Measurements from ENCODE around the gene TRIM45.
"Not testable (repeated sequence)": the region's sequence is repeated elsewhere in the genome, so short reads cannot be mapped to it uniquely, and the experiment has no call there.

The TRIM45 gene, protein sequence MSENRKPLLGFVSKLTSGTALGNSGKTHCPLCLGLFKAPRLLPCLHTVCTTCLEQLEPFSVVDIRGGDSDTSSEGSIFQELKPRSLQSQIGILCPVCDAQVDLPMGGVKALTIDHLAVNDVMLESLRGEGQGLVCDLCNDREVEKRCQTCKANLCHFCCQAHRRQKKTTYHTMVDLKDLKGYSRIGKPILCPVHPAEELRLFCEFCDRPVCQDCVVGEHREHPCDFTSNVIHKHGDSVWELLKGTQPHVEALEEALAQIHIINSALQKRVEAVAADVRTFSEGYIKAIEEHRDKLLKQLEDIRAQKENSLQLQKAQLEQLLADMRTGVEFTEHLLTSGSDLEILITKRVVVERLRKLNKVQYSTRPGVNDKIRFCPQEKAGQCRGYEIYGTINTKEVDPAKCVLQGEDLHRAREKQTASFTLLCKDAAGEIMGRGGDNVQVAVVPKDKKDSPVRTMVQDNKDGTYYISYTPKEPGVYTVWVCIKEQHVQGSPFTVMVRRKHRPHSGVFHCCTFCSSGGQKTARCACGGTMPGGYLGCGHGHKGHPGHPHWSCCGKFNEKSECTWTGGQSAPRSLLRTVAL

DNA sequence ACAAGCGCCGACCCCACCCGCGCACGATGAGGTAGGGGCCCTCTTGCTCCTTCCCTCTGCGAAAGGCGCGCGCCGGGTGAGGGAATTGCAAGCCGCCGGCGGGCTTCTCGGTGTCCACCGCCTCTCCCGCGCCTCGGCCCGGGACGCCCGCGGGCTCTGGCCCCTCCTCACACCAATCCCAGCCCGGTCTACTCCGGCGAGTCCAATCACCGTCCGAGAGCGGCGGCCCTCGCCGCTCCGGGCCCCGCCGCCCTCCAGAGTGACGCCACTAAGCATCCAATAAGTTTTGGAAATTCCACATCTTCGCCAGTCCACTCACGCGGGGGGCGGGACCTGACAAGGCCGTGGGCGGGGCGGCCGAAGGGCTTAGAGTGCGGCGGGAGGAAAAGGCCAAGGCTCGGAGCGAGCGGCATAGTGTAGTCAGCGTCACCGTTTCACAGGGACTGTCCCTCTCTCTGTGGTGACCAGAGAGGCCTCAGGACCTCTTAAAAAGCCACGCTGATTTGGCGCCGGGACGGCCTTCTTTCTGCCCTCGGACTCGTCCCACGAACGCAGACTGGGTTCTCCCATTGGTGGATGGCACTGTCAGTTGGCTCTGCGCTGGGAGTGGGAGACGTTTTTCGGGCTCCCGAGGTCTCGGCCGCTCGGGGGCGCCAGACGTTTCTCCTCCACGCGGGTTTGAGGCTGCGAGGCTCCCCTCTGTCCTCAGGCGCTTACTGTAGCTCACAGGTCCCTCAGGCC is at the start of gene TRIM45:
TSS of gene TRIM45 (minus strand) at position 161 of the 741 bp plus-strand sequence. CDS start 548 bp downstream, outside the sequence.
- peak; percentile 91 for DNase-seq

DNA sequence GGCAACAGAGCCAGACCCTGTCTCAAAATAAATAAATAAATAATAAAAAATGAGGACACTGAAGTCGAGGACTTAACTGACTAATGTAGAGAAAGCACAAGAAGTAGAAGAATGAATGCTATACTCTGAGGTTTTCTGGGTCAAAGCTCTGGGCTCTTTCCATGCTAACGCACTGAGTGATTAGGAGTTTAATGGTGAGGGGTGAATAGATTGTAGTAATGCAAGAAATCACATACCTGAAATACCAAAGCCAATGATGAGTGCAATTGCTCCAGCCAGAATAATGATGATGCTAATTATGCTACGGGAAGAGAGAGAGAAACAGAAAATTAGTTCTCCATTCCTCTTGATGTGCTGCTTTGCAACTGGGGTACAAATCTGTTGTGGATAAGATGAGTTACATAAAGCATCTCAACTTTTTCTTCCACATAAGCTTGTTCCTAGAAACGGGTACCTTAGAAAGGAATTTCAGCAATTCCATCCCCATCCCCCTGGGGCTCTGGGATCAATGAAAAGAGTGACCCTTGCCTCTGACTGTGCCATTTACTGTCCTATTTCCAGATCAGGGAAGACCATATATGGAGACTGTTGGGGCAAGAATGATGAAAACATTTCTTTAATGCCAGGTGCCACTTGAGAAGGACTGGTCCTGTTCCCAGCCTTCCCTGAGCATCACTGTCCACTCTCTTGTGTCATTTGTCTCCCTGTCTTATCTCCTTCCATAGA is 48.5 kb upstream of the TRIM45 start:
- DNase-seq: no peak

DNA sequence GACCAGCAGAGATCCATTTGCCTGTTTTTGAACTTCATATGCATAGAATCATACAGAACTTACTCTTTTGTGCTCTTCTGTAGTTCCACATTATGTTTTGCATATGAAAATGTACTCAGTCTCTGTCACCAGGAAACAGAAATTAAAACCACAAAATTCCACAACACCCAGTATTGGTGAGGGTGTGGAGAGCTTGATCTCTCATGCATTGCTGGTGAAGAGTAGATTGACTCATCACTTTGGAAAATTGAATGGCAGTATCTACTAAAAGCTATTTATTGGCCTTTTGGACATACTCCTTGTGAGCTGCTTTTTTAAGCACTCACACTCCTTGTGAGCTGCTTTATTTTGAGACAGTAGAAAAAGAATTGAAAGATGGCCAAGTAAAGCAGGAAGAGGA is 45.9 kb upstream of the TRIM45 start:
- no peak for DNase-seq

DNA sequence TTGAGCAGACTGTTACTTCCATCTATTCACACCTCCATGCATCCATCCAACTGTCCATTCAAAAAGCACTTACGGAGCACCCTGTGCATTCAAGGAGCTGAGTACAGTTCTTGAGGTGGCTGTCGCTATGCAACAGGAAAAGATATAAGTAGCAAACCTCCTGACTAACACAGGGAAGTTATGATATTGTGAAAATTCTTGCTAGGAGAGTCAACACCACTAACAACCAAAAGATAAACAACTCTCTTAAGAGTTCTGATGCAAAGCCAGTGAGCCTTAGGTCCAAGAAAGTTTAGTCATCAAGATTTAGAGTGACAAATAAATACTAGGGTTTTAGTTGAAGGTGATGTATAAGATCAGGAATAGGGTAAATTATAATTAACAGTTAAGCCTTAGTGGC is 44.5 kb upstream of the TRIM45 start:
- no peak for DNase-seq

DNA sequence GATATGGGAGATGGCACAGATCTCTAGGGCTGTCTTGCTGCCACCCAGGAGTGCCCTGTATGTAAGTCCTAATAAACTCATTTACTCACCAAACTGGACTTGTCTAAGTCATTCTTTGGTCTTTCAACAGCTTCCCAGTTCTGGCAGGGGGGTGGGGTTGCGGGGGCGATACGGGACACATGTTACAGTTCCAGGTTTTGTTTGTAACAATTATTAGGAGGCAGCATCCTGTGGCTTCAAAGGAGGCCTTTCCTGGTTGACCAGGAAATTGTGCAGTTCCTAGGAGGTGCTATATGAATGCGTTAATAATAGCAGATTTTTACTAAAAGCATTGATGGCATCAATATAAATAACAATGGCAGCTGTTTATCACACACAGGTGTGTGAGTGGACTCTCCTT is 42.7 kb upstream of the TRIM45 start:
- no peak for DNase-seq

DNA sequence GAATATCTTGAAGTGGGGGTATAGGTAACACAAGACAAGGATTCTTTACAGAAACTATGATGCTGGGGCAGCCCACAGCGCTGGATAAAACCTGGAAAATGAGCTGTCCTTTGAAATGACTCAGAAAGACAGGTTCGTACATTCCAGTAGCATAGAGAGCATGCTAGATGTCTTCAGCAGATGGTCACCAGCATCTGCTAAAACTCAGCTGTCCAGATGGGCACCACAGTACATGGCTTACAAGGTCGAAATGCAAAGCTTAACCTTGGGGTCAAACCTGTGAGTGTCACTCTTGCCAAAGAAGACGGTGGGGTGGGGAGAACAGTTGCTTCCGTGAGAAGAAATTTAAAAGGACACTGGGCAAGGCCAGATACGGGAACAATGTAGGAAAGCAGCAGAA is 41.3 kb upstream of the TRIM45 start:
- no peak for DNase-seq

DNA sequence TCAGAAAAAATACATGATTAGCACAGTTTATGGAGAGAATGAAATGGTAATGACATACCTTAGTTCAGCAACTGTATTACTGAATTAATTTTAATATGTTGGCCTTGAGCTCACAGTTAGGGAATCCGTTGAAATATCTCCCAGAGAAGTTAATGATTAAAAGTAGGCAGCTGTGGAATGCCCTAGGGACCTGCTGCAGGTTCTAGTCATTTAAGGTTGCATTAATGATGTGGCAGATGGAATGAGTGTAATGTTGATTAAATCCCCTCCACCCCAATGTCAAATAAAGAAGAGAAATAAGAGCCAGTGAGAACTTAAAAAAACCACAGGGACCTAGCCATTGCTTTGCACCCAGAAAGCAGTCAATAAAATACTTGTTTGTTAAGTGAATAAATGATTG is 40.3 kb upstream of the TRIM45 start:
- DNase-seq: no peak

DNA sequence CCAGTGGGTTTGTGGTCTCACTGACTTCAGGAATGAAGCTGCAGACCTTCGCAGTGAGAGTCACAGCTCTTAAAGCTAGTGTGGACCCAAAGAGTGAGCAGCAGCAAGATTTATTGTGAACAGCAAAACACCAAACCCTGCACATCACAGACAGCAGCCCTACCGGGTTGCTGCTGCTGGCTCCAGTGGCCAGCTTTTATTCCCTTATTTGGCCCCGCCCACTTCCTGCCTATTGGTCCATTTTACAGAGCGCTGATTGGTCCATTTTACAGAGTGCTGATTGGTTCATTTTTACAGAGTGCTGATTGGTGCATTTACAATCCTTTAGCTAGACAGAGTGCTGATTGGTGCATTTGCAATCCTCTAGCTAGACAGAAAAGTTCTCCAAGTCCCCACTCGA is 29.8 kb upstream of the TRIM45 start:
- not testable (repeated sequence) for DNase-seq

DNA sequence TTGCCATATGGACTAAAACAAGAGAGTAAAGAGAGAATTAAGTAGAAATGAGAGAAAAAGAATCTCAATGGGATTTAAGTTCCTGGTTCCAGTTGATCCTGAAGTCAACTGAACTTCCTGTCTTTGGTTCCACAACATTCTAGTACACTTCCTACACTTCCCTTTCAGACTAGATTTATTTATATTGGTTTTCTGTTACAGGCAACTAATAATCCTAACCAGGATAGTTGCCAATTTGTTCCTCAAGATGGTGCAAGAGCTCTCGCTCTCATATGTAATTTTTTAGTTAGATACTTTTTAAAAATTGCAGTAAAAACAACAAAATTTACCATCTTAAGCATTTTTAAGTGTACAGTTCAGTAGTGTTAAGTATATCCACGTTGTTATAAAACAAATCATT is 28.8 kb upstream of the TRIM45 start:
- DNase-seq: no peak

DNA sequence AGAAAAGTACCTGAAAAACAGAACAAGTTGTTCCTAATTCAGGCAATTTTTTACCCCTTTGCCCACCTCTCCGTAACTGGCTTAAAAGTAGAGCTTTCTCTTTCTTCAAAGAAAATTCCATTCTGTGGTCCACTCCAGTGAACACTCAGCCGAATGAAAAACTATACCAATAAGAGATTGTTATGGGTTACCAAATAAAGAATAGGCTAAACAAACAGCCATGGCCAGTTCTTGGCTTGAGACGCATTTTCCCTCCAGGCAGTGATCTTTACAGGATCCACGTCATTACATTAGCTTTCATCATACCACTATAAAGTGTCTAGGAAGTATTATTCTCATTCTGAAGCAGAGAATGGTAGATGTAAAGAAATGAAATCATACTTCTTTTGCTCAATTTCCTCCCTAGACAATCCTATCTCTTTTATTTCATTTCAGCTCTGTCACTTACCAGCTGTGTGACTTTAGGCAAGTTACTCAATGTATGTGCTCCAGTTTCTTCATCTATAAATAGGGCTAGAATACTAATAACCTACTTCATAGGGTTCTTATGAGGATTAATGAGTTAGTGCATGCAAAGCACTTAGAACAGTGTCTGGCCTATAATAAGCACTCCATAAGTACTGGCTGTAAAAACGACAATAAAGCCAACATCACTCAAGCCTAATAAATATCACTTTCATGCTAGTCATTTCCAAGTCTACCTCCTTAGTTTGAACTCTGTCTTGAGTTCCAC is 26.5 kb upstream of the TRIM45 start:
- DNase-seq: no peak

DNA sequence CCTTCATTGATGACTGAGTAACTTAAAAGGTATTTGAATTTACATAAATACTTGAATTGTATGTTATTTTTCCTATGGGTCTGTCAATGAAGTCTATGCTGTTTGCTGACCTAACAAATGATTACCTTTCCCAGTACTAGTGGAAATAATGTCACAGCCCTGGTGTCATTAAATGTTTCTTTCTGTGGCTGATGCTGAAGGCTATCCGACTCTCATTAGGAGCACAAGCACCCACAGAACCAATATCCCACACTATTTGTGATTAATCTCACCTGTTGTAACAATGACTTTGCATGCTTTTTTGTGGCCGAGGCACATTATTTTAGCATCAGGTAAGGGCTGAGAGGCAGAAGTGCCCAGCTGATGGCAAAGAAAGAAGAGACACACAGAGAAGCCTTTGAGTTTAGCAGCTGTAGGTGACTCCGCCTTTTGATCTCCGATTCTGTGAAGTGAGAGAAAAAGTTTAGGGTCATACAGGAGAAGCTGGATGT is 25.8 kb upstream of the TRIM45 start:
- no peak for DNase-seq

DNA sequence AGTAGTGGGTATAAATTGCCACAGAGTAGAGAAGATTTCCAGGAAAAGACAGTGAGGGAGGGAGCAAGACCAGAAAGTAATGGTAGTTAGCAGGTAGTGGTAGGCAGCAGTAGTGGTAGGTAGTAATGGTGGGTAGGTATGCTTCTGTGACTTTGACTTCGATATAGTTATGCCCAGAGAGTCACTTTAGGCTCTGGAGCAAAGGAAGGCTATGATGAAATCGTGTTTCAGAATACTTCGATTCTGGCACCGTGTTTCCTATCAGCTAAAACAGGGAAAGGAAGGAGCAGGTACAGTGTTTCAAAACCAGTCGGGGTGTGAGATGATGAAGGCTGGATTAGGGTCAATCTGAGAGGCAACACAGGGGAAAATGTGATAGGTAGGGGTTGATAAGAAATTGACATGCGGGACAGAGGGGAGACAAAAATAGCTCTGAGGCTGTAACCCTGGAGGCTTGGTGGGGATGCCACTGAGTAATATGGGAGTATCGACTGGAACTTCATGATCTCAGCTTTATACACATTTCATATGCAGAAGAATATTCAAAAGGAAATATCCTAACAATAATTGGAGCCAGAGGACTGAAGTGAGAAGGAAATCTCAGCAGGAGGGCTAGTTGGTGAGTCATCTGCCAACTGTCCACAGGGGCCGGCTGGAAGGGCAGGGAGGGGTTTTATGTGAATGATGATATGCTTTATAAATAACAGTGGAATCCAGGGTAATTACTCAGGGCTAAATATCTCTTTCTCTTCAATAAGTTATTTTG is 25.2 kb upstream of the TRIM45 start:
- no peak for DNase-seq

DNA sequence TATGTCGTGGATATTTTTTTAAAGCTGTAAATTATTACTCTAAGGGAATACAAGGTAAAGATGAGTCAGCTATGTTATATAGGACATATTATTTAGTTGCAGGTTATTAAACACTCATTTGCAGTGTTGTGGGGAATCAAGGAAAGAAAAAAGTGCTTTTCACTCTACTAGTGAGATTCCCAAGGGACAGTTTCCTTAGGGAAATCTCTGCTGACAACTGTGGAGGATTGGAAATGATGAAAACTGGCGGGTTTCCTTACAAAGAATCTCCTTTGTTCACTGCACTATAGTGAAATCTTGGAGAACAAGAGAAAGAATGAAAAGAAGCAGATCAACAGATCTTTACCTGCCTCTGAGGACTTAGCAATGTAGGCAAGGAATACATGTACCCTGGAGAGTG is 24.5 kb upstream of the TRIM45 start:
- DNase-seq: no peak

DNA sequence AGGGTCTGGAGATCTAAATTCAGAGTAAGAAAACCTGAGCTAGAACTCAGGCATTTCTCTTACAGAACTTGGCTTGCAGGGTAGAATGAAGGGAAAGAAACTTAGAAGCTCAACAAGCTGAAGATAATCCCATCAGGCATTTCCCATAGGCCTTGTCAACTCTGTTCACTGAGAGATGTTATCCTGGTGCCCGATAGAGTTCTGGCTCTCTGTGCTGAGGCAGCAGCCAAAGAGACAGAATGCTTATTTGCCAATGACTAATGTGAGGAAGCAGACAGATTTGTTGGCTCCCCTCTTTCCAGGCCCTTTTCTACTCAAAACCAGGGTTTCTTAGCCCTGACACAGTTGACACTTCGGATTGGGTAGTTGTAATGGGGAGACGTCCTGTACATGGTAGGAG is 22.3 kb upstream of the TRIM45 start:
- DNase-seq: no peak

DNA sequence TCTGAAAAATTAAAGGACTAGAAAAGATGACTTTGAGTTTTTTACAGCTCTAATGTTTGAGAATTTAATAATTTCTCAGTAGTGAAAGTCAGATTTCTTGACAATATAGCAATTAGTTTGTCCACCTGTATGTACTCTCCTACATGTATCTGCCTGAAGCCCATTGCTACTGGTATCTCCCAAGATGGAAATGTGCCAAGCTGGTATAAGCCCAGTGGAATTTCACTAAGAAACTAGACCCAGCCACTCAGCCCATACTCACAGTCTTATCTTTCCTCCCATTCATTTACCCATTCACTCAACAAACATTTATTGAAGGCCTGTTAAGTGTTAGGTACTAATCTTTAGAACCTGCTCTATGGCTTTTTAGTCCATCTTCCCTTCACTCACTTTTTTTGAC is 21.6 kb upstream of the TRIM45 start:
- DNase-seq: no peak

DNA sequence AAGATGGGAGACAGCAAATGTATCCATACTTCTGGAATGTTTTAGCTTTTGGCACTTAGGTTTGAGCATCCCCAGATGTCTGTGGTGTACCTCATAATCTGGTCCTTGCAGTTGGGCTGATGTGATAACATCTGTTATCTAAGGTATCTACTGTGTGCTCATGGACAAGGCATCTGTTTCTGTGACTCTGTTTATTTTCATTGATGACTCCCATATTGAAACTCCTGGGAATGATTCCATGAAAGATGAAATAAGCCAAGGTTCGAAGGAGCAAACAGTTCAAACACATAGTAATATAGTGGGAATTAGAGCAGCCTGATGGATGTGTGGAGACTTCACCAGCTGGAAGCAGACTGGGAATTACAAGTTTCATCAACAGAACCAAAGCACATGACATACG is 20.7 kb upstream of the TRIM45 start:
- DNase-seq: no peak

DNA sequence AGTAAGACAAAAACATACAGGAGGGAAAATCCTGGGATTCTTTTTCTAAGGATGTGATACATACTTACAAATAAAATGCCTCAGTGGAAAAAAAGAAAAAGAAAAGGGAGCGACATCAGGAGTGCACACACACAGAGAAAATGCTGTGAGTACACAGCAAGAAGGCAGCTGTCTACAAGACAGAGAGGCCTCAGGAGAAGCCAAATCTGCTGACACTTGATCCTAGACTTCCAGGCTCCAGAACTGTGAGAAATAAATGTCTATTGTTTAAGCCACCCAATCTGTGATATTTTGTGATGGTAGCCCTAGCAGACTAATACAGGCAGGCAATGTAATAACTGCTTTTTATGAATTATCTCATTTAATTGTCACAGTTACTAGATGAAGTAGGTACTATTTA is 17.0 kb upstream of the TRIM45 start:
- DNase-seq: no peak

DNA sequence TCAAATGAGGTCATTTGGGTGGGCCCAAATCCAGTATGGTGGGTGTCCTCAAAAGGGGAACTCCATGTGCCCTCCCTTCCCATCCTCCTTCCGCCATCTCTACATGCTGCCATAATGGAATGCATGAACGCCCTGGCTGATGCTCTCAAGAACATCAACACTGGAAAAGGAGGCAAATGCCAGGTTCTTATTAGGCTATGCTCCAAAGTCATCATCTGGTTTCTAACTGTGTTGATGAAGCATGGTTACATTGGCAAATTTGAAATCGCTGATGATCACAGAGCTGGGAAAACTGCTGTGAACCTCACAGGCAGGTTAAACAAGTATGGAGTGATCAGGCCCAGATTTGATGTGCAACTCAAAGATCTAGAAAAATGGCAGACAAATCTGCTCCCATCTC is 16.6 kb upstream of the TRIM45 start:
- no peak for DNase-seq

DNA sequence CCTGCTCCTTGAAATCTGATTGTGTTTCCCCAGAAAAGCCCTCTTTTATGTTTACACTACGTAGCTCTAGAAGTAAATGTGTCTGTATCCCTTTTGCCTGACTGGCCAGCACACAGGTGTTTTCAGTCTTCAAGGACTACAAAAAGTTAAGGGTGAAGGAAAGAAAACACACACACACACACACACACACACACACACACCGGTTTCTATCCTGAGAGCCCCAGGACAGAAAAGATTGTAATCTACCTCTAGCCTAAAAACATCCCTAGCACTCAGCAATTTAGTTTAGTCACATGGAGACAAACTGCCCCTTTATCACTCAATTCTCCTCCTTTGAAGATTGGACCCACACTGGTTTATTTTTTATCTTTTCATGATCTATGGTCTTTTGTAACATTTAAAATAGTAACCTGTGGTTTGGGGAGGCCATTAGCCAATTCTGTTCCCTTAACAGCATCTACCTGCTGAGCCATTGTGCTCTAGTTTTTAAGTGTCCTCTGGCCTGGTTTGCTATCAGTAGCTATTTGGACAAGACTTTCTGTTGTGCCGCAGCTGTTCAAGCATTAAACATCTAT is 15.8 kb upstream of the TRIM45 start:
- DNase-seq: no peak

DNA sequence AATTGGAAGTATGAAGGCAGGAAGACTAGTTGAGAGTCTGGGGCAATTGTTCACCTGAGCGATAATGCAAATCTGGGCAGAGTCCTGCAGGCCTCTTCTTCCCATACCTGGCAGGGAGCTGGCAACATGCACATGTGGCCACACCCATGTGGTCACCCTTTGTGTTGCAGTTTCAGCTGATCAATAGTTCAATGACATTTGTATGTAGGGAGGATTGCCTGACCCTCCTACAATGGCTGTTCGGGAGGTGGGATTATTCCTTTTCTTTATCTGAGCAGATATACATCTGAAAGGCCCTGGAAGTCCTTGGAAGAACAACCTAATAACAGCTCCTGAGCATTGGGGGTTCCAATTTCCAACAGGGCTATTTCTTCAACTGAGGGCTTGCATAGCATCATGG is 15.2 kb upstream of the TRIM45 start:
- no peak for DNase-seq

DNA sequence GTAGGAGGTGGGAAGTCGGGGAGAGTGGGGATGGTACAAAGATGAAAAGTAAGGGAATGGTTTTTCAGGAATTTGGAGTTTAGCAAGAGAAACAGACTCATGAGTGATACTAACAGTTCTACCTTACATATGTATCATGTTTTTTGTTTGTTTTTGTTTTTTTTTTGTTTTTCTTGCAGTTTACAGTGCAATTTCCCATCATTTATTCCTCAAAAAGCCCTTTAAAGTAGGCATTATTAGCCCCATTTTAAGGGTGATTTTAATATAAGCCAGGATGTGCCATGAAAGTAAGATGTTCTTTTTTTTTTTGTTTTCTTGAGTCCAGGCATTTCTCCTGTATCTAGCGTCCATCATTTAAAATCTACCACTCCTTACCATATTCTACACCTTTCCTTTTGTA is 13.8 kb upstream of the TRIM45 start:
- DNase-seq: no peak

All from activated CD8-positive, alpha-beta memory T cell treated with anti-CD3 and anti-CD28 coated beads for 24 hours (primary cell).